ENCODE results near the gene FAM228A.

FAM228A gene

DNA sequence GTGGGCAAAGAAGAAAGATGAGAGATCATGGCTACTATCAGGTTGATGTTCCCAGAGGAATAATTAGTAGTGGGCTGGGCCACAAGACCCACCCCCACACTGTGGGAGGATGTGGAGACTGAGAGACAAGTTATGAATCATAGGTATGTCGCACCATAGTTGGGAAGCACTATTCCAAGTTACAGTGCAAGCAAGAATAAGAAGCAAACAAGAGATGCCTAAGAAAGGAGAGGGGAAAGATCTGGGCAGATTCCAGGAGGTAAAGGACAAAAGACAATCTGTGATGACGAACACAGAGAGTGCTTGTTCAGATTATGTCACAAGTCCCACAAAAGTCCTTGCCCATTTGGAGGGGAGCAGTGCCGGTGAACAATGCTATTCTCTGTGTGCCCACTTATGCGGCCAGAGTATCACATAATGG lies 56.6 kb downstream of the FAM228A start:
- DNase-seq: no peak

DNA sequence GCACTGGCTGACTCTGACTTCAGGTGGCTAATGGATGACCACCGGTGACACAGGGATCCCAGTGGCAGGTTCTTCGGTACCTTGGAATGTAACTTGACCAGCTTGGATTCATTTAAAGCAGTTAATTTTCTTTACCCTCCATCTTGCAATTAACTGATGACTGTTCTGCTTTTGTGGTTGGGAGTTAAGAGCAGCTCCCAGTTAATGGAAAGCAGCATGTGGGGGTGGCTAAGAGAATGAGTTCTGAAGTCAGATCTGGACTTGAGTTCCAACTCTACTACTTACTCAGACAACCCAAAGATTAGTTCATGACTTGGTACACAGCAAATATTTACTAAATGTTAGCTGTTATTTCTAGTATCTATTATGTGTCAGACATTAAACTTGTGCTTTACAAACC lies 58.5 kb downstream of the FAM228A start:
- no peak for DNase-seq

DNA sequence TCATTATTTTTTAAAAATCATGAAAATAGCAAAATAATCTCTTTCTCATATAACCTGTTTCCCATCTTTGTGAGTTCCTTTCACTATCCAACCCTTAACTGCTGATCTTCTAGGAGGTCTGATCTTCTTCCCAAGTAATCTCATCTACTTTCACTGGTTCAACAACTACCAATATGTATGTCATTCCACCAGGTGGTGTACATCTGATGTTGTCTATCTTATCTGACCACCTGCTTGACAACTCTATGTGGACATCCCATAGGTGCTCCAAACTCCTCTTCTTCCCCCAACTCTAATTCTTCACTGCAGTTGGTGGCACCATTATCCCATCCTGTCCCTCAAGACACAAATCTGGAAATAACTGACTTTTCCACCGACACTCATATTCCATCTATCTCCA lies 62.5 kb downstream of the FAM228A start:
- DNase-seq: no peak

- no peak for DNase-seq
These were observed 63.3 kb downstream of the FAM228A start for GRCh38 chr2:24238158-24238557.

- DNase-seq: no peak
These were observed 64.7 kb downstream of the FAM228A start for GRCh38 chr2:24239553-24239952.
